GM18517 (cell line): ENCODE data around the gene SPACDR.

ENCODE experiments used
- ATAC-seq: cut with Tn5 transposase; IDR thresholded peaks from one replicate; pipeline ENCODE4 v1.9.1; 2021; ENCODE audit warnings: mild to moderate bottlenecking, moderate library complexity; ENCODE audit not compliant: unreplicated experiment

The SPACDR gene

GRCh38 chr7:100486111-100486636 is 22.1 kb upstream of the SPACDR start:
- no peak for ATAC-seq

- no peak for ATAC-seq
Measured at GRCh38 chr7:100485471-100485876, 21.4 kb upstream of the SPACDR start.

GRCh38 chr7:100484673-100485045 is 20.6 kb upstream of the SPACDR start:
- no peak for ATAC-seq

- no peak for ATAC-seq
Measured at GRCh38 chr7:100483722-100484672, 19.9 kb upstream of the SPACDR start, which contains the start of gene NYAP1. NYAP1 (plus strand) TSS chr7:100483927; CDS start chr7:100485312, 1,385 bp downstream.

GRCh38 chr7:100483090-100483721 is 19.1 kb upstream of the SPACDR start:
- no peak for ATAC-seq

GRCh38 chr7:100482728-100483089 is 18.6 kb upstream of the SPACDR start:
- ATAC-seq: no peak

- no peak for ATAC-seq
Measured at GRCh38 chr7:100481466-100481865, 17.4 kb upstream of the SPACDR start.

GRCh38 chr7:100478958-100479660 is 15.0 kb upstream of the SPACDR start, which contains the start of gene TSC22D4:
TSC22D4 (minus strand) TSS chr7:100479214; CDS start chr7:100478038, 1,176 bp downstream.
- ATAC-seq: peak; percentile 60

GRCh38 chr7:100477871-100478267 is 13.8 kb upstream of the SPACDR start:
- no peak for ATAC-seq

- ATAC-seq: no peak
Measured at GRCh38 chr7:100476903-100477870, 13.1 kb upstream of the SPACDR start.

GRCh38 chr7:100476101-100476780 is 12.2 kb upstream of the SPACDR start:
- ATAC-seq: no peak

GRCh38 chr7:100475549-100475948 is 11.5 kb upstream of the SPACDR start:
- ATAC-seq: no peak

- ATAC-seq: no peak
Measured at GRCh38 chr7:100472854-100473499, 8.9 kb upstream of the SPACDR start.

- ATAC-seq: no peak
Measured at GRCh38 chr7:100472121-100472851, 8.2 kb upstream of the SPACDR start.

- no peak for ATAC-seq
Measured at GRCh38 chr7:100471021-100471420, 7.0 kb upstream of the SPACDR start.

- no peak for ATAC-seq
Measured at GRCh38 chr7:100469227-100470044, 5.4 kb upstream of the SPACDR start.

- no peak for ATAC-seq
Measured at GRCh38 chr7:100467638-100468373, 3.7 kb upstream of the SPACDR start.
